Stimulated activated memory B cell treated with anti-CD40 and anti-IgM and Interleukin-4, amounts not matched to agents 10 μg/mL and 1 μg/mL and 100 μg/mL, for 72 hours (primary cell): ENCODE data around the gene DHRS7C.

Experiments used
- ATAC-seq: fragments of 150-1000 bp; cut with Tn5 transposase; 2 replicates; pipeline ENCODE4 v1.10.0; 2021
- H3K27ac Mint-ChIP-seq: one replicate; pipeline ENCODE4 v1.8.0; 2022; ENCODE audit warnings: mild to moderate bottlenecking, mixed read lengths
- H3K27me3 Mint-ChIP-seq: one replicate; pipeline ENCODE4 v1.8.0; 2022; ENCODE audit warnings: mixed read lengths
- H3K36me3 Mint-ChIP-seq: one replicate; pipeline ENCODE4 v1.8.0; 2022; ENCODE audit warnings: mixed read lengths
- H3K4me1 Mint-ChIP-seq: one replicate; pipeline ENCODE4 v1.8.0; 2022; ENCODE audit warnings: mixed read lengths
- H3K4me3 Mint-ChIP-seq: one replicate; pipeline ENCODE4 v1.8.0; 2022; ENCODE audit warnings: mild to moderate bottlenecking, moderate library complexity, mixed read lengths
- H3K9me3 Mint-ChIP-seq: one replicate; pipeline ENCODE4 v1.8.0; 2022; ENCODE audit warnings: mixed read lengths

The DHRS7C gene

GRCh38 chr17:9750524-9750923, 40.9 kb downstream of the DHRS7C start:
- Mint-ChIP-seq H3K36me3 (no peaks in the 10 kb centered on the region), H3K27me3 (peaks cover 30% of the 10 kb centered on the region), H3K4me3 (no peak overlapping the region), H3K27ac (no peak overlapping the region), H3K4me1 (no peaks in the 10 kb centered on the region), H3K9me3 (peaks cover 3% of the 10 kb centered on the region)
- no peak for ATAC-seq

DNA sequence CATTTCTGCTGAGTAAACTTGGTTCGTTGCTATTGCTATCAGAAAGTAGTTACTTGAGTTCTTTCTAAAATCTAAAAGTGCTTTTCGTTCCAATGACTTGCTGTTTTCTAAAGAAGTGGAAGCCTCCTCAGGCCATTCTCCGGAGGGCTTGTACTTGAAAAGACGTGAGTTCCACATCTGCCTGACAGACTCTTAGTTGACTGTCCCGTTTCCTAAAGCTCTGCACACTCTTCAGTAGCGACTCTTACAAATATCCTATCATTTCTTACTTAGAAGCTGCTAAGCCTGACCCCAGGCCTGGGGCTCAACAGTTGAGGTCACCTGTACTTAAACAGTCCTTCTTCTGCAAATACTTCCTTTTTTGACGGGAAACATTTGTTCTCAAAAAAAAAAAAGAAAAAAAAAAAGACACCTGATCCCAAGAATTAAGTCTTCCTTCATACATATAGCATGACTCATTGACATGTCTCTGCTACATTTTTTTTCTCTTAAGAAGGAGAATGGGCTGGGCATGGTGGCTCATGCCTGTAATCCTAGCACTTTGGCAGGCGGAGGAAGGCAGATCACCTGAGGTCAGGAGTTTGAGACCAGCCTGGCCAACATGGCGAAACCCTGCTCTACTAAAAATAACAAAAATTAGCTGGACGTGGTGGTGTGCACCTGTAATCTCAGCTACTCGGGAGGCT, 61.5 kb downstream of the DHRS7C start:
- H3K27ac Mint-ChIP-seq, result no peak overlapping the region
- H3K36me3 Mint-ChIP-seq, result no peaks in the 10 kb centered on the region
- H3K4me1 Mint-ChIP-seq, result no peaks in the 10 kb centered on the region
- peaks cover 21% of the 10 kb centered on the region for H3K27me3 Mint-ChIP-seq
- ATAC-seq, result no peak
- H3K9me3 Mint-ChIP-seq, result peaks cover 3% of the 10 kb centered on the region
- H3K4me3 Mint-ChIP-seq, result no peak overlapping the region

DNA sequence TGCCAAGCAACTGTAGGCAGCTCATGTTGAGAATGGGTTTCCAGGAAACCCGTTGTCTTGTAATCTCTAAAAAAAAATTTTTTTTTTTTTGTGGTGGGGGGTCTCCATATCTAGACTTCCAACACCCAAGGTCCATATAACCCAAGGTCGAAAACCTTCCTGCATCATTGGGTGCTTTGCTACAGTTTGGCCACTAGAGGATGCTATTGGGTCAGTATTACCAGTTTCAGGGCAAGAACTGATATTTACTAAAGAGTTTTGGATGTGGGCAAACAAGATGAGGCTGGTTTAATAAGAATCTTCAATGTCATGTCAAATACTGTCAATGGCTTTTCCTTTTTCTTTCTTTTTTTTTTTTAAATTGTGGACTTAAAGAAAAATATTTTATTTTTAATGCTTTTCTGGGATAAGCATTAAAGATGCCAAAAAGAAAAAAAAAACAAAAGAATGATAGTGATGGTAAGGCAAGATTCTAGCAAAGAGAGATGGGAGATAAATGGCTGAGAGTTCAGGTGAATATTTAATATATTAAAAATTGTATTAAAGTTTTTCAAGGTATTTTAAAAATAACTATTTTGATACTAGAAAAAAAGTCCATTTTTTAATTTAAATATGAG, 62.2 kb downstream of the DHRS7C start:
- no peaks in the 10 kb centered on the region for H3K4me1 Mint-ChIP-seq
- no peaks in the 10 kb centered on the region for H3K36me3 Mint-ChIP-seq
- H3K27ac Mint-ChIP-seq, result no peak overlapping the region
- H3K9me3 Mint-ChIP-seq, result peaks cover 3% of the 10 kb centered on the region
- no peak for ATAC-seq
- no peak overlapping the region for H3K4me3 Mint-ChIP-seq
- H3K27me3 Mint-ChIP-seq, result peaks cover 28% of the 10 kb centered on the region

GRCh38 chr17:9728564-9728963, 62.8 kb downstream of the DHRS7C start:
- Mint-ChIP-seq H3K4me3 (no peak overlapping the region), H3K9me3 (peaks cover 3% of the 10 kb centered on the region), H3K4me1 (no peaks in the 10 kb centered on the region), H3K36me3 (no peaks in the 10 kb centered on the region), H3K27ac (no peak overlapping the region), H3K27me3 (peaks cover 34% of the 10 kb centered on the region)
- no peak for ATAC-seq

GRCh38 chr17:9728005-9728404, 63.4 kb downstream of the DHRS7C start:
- no peaks in the 10 kb centered on the region for H3K4me1 Mint-ChIP-seq
- no peaks in the 10 kb centered on the region for H3K36me3 Mint-ChIP-seq
- ATAC-seq, result no peak
- H3K9me3 Mint-ChIP-seq, result peaks cover 3% of the 10 kb centered on the region
- H3K27ac Mint-ChIP-seq, result no peak overlapping the region
- peaks cover 40% of the 10 kb centered on the region for H3K27me3 Mint-ChIP-seq
- no peak overlapping the region for H3K4me3 Mint-ChIP-seq

GRCh38 chr17:9726291-9726690, 65.1 kb downstream of the DHRS7C start:
- H3K4me1 Mint-ChIP-seq, result no peaks in the 10 kb centered on the region
- H3K36me3 Mint-ChIP-seq, result no peaks in the 10 kb centered on the region
- H3K27me3 Mint-ChIP-seq, result peaks cover 45% of the 10 kb centered on the region
- H3K9me3 Mint-ChIP-seq, result no peaks in the 10 kb centered on the region
- no peak overlapping the region for H3K4me3 Mint-ChIP-seq
- ATAC-seq, result no peak
- H3K27ac Mint-ChIP-seq, result no peak overlapping the region

- Mint-ChIP-seq H3K9me3 (no peaks in the 10 kb centered on the region), H3K4me3 (no peak overlapping the region), H3K27ac (no peak overlapping the region), H3K4me1 (no peaks in the 10 kb centered on the region), H3K36me3 (no peaks in the 10 kb centered on the region), H3K27me3 (peaks cover 41% of the 10 kb centered on the region)
- ATAC-seq, result no peak
Observed at GRCh38 chr17:9725575-9725974, 65.8 kb downstream of the DHRS7C start.
